Measurements from ENCODE around the gene OR10AG1. TPM values are rescaled to one million over a fixed set of nuclear protein-coding genes. Genes with fewer than 3 reads are reported as not detected.

The OR10AG1 gene
- total RNA-seq, 4 donors from 2014 or later: not detected

GRCh38 chr11:55949330-55949729, 20.4 kb downstream of the OR10AG1 start:
- H3K9me3 ChIP-seq: no peaks in the 10 kb centered on the region
- in situ Hi-C loops (cut with MboI; ENCODE audit: low pct_ligation_motif_present in 1 of 4, low pct_unique_long_range_greater_than_20kb in 1 of 4, low sequenced_read_pairs in 3 of 4) (loop anchor here (10.0 to 25.0 kb wide), 2 partner anchors 835 to 838 kb away; no protein-coding TSS in a partner anchor), intact Hi-C loops (cut with DNase I; ENCODE audit: low total_unique reads) (no loop called here)
- no peak overlapping the region for H3K27ac ChIP-seq
- TF ChIP-seq POLR2A (IDR thresholded peaks at IDR 0.05) (no peak), POLR2AphosphoS5 (IDR thresholded peaks at IDR 0.05) (no peak), EP300 (IDR thresholded peaks at IDR 0.05; ENCODE audit: low read depth) (no peak)
- TF ChIP-seq, protein P1, sequence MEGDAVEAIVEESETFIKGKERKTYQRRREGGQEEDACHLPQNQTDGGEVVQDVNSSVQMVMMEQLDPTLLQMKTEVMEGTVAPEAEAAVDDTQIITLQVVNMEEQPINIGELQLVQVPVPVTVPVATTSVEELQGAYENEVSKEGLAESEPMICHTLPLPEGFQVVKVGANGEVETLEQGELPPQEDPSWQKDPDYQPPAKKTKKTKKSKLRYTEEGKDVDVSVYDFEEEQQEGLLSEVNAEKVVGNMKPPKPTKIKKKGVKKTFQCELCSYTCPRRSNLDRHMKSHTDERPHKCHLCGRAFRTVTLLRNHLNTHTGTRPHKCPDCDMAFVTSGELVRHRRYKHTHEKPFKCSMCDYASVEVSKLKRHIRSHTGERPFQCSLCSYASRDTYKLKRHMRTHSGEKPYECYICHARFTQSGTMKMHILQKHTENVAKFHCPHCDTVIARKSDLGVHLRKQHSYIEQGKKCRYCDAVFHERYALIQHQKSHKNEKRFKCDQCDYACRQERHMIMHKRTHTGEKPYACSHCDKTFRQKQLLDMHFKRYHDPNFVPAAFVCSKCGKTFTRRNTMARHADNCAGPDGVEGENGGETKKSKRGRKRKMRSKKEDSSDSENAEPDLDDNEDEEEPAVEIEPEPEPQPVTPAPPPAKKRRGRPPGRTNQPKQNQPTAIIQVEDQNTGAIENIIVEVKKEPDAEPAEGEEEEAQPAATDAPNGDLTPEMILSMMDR (IDR thresholded peaks at IDR 0.05): no peak
- 70 to 71% methylated on average over 1 to 4 of the region's 4 CpGs for WGBS, 2 donors (ENCODE audit: low coverage in 1 of 2)
- no peaks in the 10 kb centered on the region for H3K27me3 ChIP-seq
- DNase-seq: no peak
- no peak overlapping the region for H3K4me3 ChIP-seq
- no peaks in the 10 kb centered on the region for H3K36me3 ChIP-seq
- H3K4me1 ChIP-seq: no peaks in the 10 kb centered on the region

DNA sequence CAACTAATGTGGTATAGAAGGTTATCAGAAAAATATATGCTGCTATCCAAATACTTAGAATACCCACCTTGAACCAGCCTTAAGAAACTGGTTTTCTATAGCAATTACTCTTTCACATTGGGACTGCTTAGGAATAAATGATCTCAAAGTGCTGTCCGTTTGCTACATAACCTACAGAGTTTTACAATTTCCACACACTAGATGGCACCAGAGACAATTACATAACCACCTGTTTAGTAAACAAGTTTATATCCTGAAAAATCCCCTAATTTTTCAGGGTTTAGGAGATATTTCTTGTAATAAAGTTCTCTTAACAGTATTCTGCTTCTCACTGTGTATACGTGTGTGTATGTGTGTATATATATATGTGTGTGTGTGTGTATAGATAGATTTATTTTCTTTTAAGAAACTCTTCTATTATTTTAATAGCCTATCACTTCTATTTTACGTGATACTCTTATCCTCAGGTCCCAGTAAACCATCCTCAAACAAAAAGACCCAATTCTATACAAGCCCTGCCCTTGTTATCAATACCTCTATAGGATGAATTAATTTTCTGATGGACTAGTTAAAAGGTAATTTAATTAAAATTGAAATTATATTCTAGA, 26.9 kb downstream of the OR10AG1 start:
- in situ Hi-C loops (cut with MboI; ENCODE audit: low pct_ligation_motif_present in 1 of 4, low pct_unique_long_range_greater_than_20kb in 1 of 4, low sequenced_read_pairs in 3 of 4): loop anchor here (10.0 to 25.0 kb wide), 2 partner anchors 842 to 844 kb away; no protein-coding TSS in a partner anchor
- DNase-seq: no peak
- WGBS, 2 donors (ENCODE audit: low coverage in 1 of 2): 3 to 6% methylated on average over 3 of the region's 3 CpGs

GRCh38 chr11:55936300-55936699, 33.4 kb downstream of the OR10AG1 start, which contains the start of gene OR5I1:
Gene OR5I1 (minus strand): TSS chr11:55936400. CDS start chr11:55936400, 0 bp downstream.
- in situ Hi-C loops (cut with MboI; ENCODE audit: low pct_ligation_motif_present in 1 of 4, low pct_unique_long_range_greater_than_20kb in 1 of 4, low sequenced_read_pairs in 3 of 4) (loop anchor here in 3 of 4 donors (25.0 kb wide), 1 partner anchor 851 kb away; no protein-coding TSS in a partner anchor), intact Hi-C loops (cut with DNase I; ENCODE audit: low total_unique reads) (no loop called here)
- 59 to 65% methylated on average over 2 of the region's 2 CpGs for WGBS, 2 donors (ENCODE audit: low coverage in 1 of 2)
- Histone ChIP-seq H3K9me3 (no peaks in the 10 kb centered on the region), H3K27me3 (no peaks in the 10 kb centered on the region), H3K4me3 (no peak within 1 kb of the TSS), H3K27ac (no peak within 1 kb of the TSS), H3K4me1 (no peaks in the 10 kb centered on the region), H3K36me3 (no peaks in the 10 kb centered on the region)
- TF ChIP-seq POLR2AphosphoS5 (IDR thresholded peaks at IDR 0.05): no peak
- no peak for TF ChIP-seq POLR2A (IDR thresholded peaks at IDR 0.05)
- TF ChIP-seq EP300 (IDR thresholded peaks at IDR 0.05; ENCODE audit: low read depth): no peak
- TF ChIP-seq, protein P1 (IDR thresholded peaks at IDR 0.05): no peak
- DNase-seq: no peak

More for the DNA sequence above, 26.9 kb downstream of the OR10AG1 start:
- Histone ChIP-seq H3K36me3 (no peaks in the 10 kb centered on the region), H3K27ac (no peak overlapping the region), H3K4me1 (no peaks in the 10 kb centered on the region), H3K4me3 (no peak overlapping the region), H3K27me3 (no peaks in the 10 kb centered on the region), H3K9me3 (no peaks in the 10 kb centered on the region)
- no peak for TF ChIP-seq EP300 (IDR thresholded peaks at IDR 0.05; ENCODE audit: low read depth)
- TF ChIP-seq, protein P1 (IDR thresholded peaks at IDR 0.05): peak in 4 of 5 experiments; percentile 23 to 39 (median 28)
- intact Hi-C loops (cut with DNase I; ENCODE audit: low total_unique reads): no loop called here

GRCh38 chr11:55920537-55920936, 49.2 kb downstream of the OR10AG1 start:
- Histone ChIP-seq H3K36me3 (no peaks in the 10 kb centered on the region), H3K9me3 (no peaks in the 10 kb centered on the region), H3K27ac (no peak overlapping the region), H3K27me3 (no peaks in the 10 kb centered on the region), H3K4me1 (no peaks in the 10 kb centered on the region), H3K4me3 (no peak overlapping the region)
- no peak for TF ChIP-seq POLR2A (IDR thresholded peaks at IDR 0.05)
- TF ChIP-seq EP300 (IDR thresholded peaks at IDR 0.05; ENCODE audit: low read depth): no peak
- TF ChIP-seq POLR2AphosphoS5 (IDR thresholded peaks at IDR 0.05): no peak
- TF ChIP-seq, protein P1 (IDR thresholded peaks at IDR 0.05): no peak
- in situ Hi-C loops (cut with MboI; ENCODE audit: low pct_ligation_motif_present in 1 of 4, low pct_unique_long_range_greater_than_20kb in 1 of 4, low sequenced_read_pairs in 3 of 4): no loop called here
- DNase-seq: no peak
- WGBS, 2 donors (ENCODE audit: low coverage in 1 of 2): 74 to 100% methylated on average over 1 to 4 of the region's 5 CpGs
- intact Hi-C loops (cut with DNase I; ENCODE audit: low total_unique reads): no loop called here

Other genes with a start within 250 kb of the OR10AG1 start
- not detected for gene OR5D13, start 196.5 kb downstream of the OR10AG1 start, total RNA-seq
- gene OR5D14, start 174.4 kb downstream of the OR10AG1 start, total RNA-seq: not detected
- not detected for gene OR5L1, start 158.6 kb downstream of the OR10AG1 start, total RNA-seq
- not detected for gene OR5D18, start 150.3 kb downstream of the OR10AG1 start, total RNA-seq
- gene OR5L2, start 142.7 kb downstream of the OR10AG1 start, total RNA-seq: not detected
- gene OR5D16, start 131.2 kb downstream of the OR10AG1 start, total RNA-seq: not detected
- not detected for gene TRIM51, start 86.6 kb downstream of the OR10AG1 start, total RNA-seq
- gene OR5W2, start 55.4 kb downstream of the OR10AG1 start, total RNA-seq: not detected
- not detected for gene OR5I1, start 33.5 kb downstream of the OR10AG1 start, total RNA-seq
- gene OR5F1, start 24.7 kb upstream of the OR10AG1 start, total RNA-seq: not detected
- not detected for gene OR5AS1, start 57.7 kb upstream of the OR10AG1 start, total RNA-seq
- gene OR8I2, start 123.4 kb upstream of the OR10AG1 start, total RNA-seq: not detected
- not detected for gene OR8H2, start 133.7 kb upstream of the OR10AG1 start, total RNA-seq
- gene OR8H3, start 152.4 kb upstream of the OR10AG1 start, total RNA-seq: not detected
- gene OR8J3, start 170.3 kb upstream of the OR10AG1 start, total RNA-seq: not detected
- gene OR8K5, start 190.4 kb upstream of the OR10AG1 start, total RNA-seq: not detected
- not detected for gene OR5J2, start 206.7 kb upstream of the OR10AG1 start, total RNA-seq